GM19324 (cell line): ENCODE data around the gene ACCS.

Experiments
- ATAC-seq: cut with Tn5 transposase; IDR thresholded peaks from one replicate; pipeline ENCODE4 v1.9.1; 2021; ENCODE audit warnings: mild to moderate bottlenecking, moderate library complexity; ENCODE audit not compliant: unreplicated experiment, low FRiP score

ACCS gene

GRCh38 chr11:44065841-44066731, at the start of gene ACCS:
Gene ACCS (plus strand): TSS chr11:44066270. CDS start chr11:44067628, 1,358 bp downstream.
- peak; percentile 95 for ATAC-seq

GRCh38 chr11:44016546-44017442, 49.3 kb upstream of the ACCS start:
- no peak for ATAC-seq

GRCh38 chr11:44017443-44018126, 48.5 kb upstream of the ACCS start:
- no peak for ATAC-seq

GRCh38 chr11:44018127-44018521, 47.9 kb upstream of the ACCS start:
- no peak for ATAC-seq

GRCh38 chr11:44018829-44019228, 47.2 kb upstream of the ACCS start:
- no peak for ATAC-seq

GRCh38 chr11:44024977-44025376, 41.1 kb upstream of the ACCS start:
- ATAC-seq, result no peak

GRCh38 chr11:44025727-44026126, 40.3 kb upstream of the ACCS start:
- no peak for ATAC-seq

- no peak for ATAC-seq
Observed at GRCh38 chr11:44028401-44028800, 37.7 kb upstream of the ACCS start.

GRCh38 chr11:44028816-44029506, 37.1 kb upstream of the ACCS start:
- ATAC-seq, result no peak

- ATAC-seq, result no peak
Observed at GRCh38 chr11:44029507-44029845, 36.6 kb upstream of the ACCS start.

- no peak for ATAC-seq
Observed at GRCh38 chr11:44029977-44030911, 35.8 kb upstream of the ACCS start.

GRCh38 chr11:44030996-44031395, 35.1 kb upstream of the ACCS start:
- no peak for ATAC-seq

- ATAC-seq, result no peak
Observed at GRCh38 chr11:44031549-44031948, 34.5 kb upstream of the ACCS start.

- ATAC-seq, result no peak
Observed at GRCh38 chr11:44032299-44033085, 33.6 kb upstream of the ACCS start.

- no peak for ATAC-seq
Observed at GRCh38 chr11:44033411-44033850, 32.6 kb upstream of the ACCS start.

GRCh38 chr11:44033856-44034255, 32.2 kb upstream of the ACCS start:
- ATAC-seq, result no peak

- no peak for ATAC-seq
Observed at GRCh38 chr11:44034639-44035038, 31.4 kb upstream of the ACCS start.
